ENCODE results near the gene IL17RB. TPM values are rescaled to one million over a fixed set of nuclear protein-coding genes. Genes with fewer than 3 reads are reported as not detected.

Gene IL17RB
- total RNA-seq, 4 donors from 2014 or later, result 1.5 to 1.7 TPM; not detected in 2

DNA sequence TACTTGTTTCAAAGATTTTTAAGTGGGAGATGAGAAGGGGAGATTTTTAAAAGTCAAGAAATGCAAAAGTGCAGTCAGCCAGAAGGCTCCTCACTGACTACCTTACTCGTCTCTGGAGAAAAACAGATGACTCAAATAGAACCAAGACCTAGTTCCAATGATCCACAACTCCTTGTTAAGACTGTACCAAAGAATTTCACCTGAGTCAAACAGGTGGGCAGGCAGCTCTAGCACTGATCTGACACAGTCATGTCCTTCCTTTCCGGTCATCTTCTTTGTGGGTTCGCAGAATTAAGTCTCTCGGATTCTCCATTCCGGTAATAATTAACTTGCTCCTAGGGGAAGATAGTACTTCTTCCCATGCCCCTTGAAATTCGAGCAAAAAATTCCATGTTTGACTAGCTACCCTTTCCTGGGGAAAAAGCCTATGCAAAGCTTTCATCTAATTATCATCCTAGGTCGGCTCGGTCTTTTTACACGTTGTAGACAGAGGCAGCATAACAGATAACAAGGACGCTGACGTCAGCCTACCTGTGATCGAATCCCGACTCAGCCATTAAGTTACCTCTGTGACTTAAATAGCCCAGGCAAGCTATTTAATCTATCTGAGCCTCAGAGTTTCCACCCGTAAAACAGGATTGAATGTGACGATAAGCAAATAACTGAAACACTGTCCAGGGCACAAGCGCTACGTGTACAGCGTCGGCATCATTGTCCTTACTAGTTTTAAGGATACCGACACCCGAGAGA, 44.5 kb downstream of the IL17RB start:
- TF ChIP-seq, protein P1, sequence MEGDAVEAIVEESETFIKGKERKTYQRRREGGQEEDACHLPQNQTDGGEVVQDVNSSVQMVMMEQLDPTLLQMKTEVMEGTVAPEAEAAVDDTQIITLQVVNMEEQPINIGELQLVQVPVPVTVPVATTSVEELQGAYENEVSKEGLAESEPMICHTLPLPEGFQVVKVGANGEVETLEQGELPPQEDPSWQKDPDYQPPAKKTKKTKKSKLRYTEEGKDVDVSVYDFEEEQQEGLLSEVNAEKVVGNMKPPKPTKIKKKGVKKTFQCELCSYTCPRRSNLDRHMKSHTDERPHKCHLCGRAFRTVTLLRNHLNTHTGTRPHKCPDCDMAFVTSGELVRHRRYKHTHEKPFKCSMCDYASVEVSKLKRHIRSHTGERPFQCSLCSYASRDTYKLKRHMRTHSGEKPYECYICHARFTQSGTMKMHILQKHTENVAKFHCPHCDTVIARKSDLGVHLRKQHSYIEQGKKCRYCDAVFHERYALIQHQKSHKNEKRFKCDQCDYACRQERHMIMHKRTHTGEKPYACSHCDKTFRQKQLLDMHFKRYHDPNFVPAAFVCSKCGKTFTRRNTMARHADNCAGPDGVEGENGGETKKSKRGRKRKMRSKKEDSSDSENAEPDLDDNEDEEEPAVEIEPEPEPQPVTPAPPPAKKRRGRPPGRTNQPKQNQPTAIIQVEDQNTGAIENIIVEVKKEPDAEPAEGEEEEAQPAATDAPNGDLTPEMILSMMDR (IDR thresholded peaks at IDR 0.05), result no peak
- no peak for DNase-seq (ENCODE audit: low spot score)
- ATAC-seq (ENCODE audit: low FRiP score), result no peak

DNA sequence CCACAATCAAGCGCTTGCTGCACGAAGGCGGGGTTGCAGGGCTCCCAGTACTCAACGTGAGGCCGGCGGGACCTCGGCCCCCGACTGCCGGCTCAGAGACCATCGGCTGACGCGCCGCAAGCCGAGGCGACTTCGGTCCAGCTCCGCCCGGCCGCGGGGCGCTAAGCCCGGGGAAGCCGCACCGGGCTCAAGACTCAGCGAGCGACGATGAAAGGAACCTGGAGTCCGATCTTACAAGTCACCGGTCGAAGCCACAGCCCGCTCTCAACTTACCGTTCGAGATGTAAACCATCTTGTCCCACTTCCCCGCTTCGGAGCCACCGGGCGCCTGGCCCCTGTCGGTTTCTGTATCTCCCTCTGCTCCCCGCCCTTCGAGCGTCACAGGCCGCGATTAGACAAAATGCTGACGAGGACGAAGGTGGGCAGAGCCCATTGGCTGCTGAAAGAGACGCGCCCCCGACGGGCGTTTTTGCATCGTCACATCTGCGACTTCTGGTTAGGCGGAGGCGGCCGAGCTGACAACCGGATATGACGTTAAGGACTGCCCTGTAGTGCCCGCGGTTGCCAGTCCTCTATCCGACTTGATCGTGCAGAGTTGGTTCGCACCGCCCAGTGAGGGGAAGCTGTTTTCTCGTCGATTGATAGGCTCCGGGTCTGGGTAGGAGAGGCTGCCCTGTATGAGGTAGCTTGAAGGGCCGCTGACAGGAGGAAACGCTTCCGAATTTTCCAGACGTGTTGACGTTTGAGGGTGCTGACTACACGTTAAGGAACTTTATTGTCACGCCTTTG, 45.3 kb downstream of the IL17RB start, which contains the start of gene SELENOK:
TSS of gene SELENOK (minus strand) at position 363 of the 789 bp plus-strand sequence.
- ATAC-seq (ENCODE audit: low FRiP score), result peak; percentile 98
- TF ChIP-seq, protein P1 (IDR thresholded peaks at IDR 0.05), result no peak
- peak; percentile 92 for DNase-seq (ENCODE audit: low spot score)

DNA sequence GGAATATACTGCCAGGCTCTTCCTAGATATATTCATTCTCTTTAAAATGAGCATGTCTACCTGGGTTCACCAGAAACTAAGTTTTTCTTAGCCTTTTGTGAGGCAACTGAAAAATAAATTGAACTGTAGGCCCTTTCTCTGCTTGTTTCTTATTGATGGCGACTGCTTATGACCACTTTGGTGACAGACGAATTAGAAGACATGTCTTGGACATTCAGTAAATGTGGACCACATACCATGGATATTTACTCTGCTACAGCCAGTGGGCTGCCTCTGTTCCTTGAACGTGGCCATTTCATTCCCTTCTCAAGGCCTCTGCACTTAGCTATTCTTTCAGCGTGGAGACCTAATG, 45.9 kb downstream of the IL17RB start:
- no peak for DNase-seq (ENCODE audit: low spot score)
- ATAC-seq (ENCODE audit: low FRiP score), result no peak
- TF ChIP-seq, protein P1 (IDR thresholded peaks at IDR 0.05), result no peak

DNA sequence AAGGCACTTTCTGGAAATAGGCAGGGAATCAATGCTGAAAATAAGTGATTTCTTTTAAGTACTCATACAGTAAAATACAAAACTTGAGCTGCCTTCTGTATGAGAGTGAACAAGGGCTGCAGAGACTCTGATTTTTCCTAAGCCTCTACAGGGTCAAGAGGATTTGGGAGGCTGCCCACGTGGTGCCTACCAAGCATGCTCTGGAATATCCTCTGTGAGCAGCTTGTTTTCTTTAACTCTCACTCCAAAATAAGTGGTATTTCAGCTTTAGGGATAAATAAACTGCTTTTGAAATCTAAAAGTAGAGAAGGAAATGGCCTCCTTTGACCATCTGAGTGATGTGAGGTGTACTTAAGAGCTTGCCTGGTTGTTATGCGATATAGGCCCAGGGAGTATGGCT, 53.4 kb downstream of the IL17RB start:
- TF ChIP-seq, protein P1 (IDR thresholded peaks at IDR 0.05), result no peak
- ATAC-seq (ENCODE audit: low FRiP score), result no peak

DNA sequence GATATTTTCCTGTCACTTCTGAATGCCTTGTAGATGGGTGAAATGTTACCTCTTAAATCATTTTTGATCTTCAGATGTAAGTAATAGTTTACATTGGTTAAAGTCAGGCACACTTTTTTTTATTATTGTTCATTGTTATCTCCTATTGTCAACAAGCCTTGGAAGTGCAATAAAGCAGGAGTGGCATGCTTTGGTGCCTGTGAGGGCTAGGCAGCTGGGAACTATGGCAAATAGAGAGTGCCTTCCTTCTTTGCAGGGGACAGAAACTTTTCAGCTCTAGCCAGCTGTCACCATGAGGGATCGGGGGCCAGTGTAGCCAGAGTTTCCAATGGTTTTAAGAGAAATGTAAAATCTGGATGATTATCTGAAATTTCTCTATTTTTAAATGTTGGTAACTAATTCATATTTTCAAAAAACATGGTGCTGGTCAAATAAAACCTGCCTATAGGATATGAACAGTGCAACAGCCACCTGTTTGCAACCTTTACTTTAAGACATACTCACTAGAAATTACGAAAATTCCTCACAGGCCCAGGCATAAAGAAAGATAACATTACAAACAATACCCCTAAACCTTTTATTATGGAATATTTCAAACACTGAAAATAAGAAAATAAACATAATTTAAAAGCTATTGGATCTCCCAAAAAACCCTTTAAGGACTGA, 54.4 kb downstream of the IL17RB start:
- TF ChIP-seq, protein P1 (IDR thresholded peaks at IDR 0.05), result no peak
- no peak for DNase-seq (ENCODE audit: low spot score)
- no peak for ATAC-seq (ENCODE audit: low FRiP score)

More for the DNA sequence above, 53.4 kb downstream of the IL17RB start:
- no peak for DNase-seq (ENCODE audit: low spot score)

DNA sequence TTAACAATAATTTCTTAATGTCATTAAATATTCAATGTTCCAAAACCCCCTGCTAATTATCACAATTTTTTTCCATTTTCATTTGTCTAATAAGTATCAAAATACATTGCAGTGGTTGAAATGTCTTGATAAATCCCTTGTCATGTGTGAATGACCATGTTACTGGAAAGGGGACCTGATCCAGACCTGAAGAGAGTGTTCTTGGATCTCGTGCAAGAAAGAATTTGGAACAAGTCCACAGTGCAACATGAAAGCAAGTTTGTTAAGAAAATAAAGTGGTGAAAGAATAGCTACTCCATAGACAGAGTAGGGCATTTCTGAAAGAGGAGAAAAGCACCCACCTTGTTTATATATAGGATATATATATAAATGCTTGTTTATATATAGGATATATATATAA, 55.7 kb downstream of the IL17RB start:
- DNase-seq (ENCODE audit: low spot score) (no peak), ATAC-seq (ENCODE audit: low FRiP score) (no peak)
- TF ChIP-seq, protein P1 (IDR thresholded peaks at IDR 0.05), result no peak
